Tongue (tissue), 2 donors: Measurements from ENCODE around the gene FER. TPM values are rescaled to one million over a fixed set of nuclear protein-coding genes. Genes with fewer than 3 reads are reported as not detected.
A peak's percentile ranks its signal among the peaks of the same experiment; 100 is the strongest.
"Not testable (repeated sequence)": the region's sequence is repeated elsewhere in the genome, so short reads cannot be mapped to it uniquely, and the experiment has no call there.

Experiments
- DNase-seq: peaks from one replicate; pipeline ENCODE4 v3.0.0-alpha.2; 2015
- total RNA-seq: library from RNA; depleted of rRNA; stranded (reverse); fragments of >200 nt; gene quantifications from one replicate; pipeline ENCODE4 v1.2.3, GENCODE V29; 2014

Gene FER
- total RNA-seq, 1 donor from 2014 or later: 42.6 TPM

DNA sequence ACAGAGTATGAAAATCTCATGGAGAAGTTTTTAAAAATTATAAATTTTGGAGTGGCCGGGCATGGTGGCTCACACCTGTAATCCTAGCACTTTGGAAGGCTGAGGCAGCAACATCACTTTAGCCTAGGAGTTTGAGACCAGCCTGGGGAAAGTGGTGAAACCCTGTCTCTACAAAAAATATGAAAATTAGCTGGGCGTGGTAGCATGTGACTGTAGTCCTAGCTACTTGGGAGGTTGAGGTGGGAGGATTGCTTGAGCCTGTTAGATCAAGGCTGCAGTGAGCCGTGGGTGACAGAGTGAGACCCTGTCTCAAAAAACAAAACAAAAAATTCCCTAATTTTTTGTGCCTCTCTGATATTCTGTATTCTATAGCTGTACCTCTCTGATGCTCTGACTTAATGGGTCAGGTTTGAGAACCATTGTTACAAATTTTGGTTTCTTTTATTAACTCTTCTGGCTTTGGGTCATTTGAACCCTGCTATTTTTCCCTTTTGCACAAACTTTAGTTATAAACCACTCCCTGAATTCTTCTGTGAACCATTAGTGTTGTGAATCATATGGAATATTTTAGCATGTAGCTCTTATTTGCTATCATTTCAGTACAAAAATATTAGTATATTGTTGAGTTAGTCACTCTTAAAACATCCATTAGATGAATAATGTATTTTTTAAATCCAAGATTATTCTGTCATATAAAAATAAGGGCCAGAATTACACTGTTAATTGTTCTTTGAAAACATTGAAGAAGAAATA is 51.0 kb downstream of the FER start:
- no peak for DNase-seq

- DNase-seq: no peak
Observed at GRCh38 chr5:108801301-108801700, 53.6 kb downstream of the FER start.

DNA sequence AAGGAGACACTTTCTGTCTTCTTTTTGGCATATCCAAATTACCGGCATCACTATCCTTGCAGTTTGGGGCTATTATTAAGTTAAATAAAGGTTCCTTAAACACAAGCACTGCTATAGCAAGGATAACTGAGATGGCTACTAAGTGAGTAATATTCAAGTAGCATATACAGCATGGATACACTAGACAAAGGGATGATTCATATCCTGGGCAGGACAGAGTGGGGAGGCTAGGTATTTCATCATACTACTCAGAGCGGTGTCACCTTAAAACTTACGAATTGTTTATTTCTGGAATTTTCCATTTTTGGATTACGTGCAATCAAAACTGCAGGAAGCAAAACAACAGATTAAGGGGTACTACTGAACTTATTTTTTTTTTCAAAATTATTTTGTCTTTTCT is 54.1 kb downstream of the FER start:
- DNase-seq: no peak

DNA sequence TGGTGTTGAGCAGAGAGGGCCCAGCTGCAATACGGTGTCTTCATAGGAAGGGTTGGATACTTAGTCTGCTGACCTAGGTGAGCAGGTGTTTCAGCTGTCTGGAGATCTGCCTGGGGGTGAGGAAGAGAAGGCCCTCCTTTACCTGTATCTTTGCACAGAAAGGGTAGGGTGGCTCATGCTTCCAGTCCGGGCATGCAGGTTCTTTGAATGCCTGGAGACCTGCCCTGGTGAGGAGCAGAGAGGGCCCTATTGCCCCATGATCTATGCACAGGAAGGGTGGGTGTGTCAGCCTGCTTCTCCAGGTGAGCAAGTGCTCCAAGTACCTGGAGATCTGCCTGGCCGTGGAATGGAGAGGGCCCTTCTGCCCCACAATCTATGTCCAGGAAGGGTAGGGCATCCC is 63.0 kb downstream of the FER start:
- DNase-seq: no peak

DNA sequence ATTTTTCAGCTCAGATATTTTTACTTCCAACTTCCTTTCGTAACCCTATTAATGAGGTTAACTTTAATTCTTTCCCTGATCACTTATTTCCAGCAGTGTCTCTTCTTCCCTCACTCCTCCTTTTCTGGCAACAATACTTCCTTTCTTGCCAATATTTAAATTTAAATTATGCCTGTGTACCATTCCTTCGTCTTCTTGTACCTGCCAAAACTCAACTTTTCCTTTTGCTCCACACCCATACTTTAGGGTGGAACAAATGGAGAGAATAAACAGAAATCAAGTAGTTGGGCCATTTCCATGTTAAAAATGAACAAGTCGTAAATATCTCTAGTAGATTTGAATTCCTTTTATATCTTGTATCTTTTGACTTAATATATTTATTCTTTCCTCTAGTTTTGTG is 66.0 kb downstream of the FER start:
- peak; percentile 14 for DNase-seq

- no peak for DNase-seq
Observed at GRCh38 chr5:108814551-108814950, 66.9 kb downstream of the FER start.

DNA sequence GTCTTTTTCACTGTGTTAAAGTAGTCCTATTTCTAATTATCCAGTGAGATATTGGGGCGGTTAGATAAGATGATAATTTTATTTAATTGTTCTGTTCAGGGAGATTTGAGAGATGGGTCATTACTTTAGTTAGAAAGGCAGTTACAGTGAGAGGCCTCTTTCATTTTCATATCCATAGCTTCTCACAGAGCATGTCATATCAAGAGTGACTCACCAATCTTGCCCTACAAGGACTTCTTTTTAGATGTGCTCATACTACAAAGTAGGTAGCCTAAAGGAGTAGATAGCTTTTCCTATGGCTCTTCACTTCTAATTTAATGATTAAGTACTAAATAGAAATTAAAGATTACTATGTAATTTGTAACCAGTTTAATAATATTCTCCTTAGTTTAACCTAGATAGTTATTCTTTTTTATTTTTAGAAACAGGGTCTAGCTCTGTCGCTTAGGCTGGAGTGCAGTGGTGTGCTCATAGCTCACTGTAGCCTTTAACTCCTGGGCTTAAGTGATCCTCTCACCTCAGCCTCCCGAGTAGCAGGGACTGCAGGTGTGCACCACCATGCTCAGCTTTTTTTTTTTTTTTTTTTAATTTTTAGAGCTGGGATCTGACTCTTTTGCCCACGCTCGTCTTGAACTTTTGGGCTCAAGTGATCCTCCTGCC is 71.0 kb downstream of the FER start:
- DNase-seq: no peak

GRCh38 chr5:108820983-108821382 is 73.3 kb downstream of the FER start:
- no peak for DNase-seq

DNA sequence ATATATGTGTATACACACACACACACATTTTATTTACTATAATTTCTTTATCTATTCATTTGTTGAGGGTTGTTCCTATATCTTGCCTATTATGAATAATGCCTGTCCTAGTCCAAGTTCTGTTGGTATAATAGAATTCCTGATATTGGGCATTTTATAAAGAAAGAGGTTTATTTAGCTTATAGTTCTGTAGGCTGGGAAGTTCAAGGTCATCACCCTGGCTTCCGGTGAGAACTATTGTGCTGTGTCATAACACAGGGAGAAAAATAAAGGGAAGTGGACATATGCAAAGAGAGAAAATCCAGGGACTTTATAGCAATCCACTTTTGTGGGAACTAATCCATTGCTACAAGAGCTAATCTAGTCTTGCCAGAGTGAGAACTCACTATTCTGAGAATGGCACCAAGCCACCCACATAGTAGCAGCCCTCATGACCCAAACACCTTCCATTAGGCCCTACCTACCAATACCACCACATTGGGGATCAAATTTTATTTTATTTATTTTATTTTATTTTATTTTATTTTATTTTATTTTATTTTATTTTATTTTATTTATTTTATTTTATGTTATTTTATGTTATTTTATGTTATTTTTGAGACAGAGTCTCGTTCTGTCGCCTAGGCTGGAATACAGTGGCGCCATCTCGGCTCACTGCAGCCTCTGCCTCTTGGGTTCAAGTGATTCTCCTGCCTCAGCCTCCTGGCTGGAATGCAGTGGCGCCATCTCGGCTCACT is 74.7 kb downstream of the FER start:
- DNase-seq: no peak

DNA sequence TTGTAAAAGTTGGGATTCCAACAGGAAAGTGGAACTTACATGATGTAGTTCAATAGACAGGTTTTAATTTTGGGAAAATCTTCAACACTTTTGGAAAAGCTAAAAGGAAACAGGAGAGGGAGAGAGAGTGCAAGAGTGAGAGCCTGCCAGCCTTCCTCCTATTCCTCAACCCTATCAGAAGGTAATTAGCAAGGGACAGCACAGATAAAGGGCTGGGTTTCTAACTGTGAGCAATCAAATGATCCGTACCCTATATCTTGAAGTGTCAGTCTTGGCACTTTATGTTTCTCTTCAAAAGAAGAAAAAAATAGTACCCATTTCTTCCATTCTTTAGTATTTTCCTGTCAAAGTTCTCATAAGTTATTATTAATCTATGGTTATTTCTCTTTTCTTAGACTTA is 79.4 kb downstream of the FER start:
- DNase-seq: no peak

DNA sequence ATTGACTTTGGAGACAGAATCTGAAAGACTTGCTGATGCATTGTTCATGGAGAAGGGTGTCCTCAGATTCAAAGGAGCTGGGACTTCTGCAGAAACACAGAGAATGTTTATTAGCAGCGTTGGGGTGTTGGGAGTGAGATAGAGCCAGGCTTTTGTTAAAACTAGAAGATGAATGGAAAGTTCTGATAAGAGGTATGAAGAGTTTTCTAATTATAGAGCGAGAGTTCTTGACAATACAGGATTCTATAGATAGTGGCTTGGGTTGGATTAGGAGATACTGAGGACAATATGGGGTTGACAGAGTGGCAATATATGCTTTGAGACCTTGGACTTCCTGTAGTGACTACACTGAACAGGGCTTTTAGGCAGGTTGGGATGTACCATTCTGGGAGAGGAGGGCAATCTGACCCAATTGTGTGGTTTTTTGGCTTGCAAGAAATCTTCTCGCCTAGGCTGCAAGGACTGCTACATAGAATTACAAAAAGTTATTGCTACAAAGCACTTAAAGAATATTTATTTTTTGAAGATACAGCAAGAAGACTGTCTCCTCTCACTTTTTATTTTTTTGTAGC is 83.1 kb downstream of the FER start:
- no peak for DNase-seq

DNA sequence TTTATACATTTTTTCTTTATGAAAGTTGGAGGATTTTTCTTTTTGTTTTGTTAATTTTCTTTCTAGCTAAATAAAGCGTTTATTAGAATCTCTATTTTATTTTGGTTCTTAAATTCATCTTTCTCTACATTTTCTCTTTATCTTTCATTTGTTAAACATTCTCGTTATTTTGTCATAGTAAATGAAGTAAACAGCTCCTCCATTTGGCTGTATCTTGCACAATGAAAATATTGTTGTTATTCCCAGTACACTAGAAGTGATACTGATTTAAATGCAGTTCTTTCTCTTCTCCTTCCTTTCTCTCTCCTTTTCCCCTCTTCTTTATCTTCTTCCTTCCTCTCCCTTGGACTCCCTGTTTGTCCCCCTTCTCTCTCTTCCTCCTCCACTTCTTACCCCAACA is 88.8 kb downstream of the FER start:
- no peak for DNase-seq

- DNase-seq: not testable (repeated sequence)
Observed at GRCh38 chr5:108842260-108842941, 94.7 kb downstream of the FER start.

- not testable (repeated sequence) for DNase-seq
Observed at GRCh38 chr5:108851129-108851528, 103.4 kb downstream of the FER start.

DNA sequence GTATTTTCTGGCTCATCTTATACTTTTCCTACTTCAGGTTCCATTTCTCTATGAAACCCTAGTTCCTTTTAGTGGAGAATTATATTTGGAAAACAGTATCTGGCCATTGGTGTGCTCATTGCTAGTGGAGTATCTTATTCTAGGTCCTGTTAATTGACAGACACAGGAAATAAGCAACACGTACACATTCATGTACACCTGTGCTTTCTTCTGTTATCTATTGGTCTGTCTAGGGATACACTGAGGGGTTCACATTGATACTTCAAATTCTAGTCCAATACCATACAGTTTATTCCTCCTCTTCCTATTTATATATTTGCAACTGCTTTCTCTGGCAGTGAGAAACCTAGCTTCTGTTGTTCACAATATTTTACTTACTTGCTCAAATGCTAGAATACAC is 110.2 kb downstream of the FER start:
- no peak for DNase-seq

- peak; percentile 2 for DNase-seq
Observed at GRCh38 chr5:108858959-108859358, 111.3 kb downstream of the FER start.

DNA sequence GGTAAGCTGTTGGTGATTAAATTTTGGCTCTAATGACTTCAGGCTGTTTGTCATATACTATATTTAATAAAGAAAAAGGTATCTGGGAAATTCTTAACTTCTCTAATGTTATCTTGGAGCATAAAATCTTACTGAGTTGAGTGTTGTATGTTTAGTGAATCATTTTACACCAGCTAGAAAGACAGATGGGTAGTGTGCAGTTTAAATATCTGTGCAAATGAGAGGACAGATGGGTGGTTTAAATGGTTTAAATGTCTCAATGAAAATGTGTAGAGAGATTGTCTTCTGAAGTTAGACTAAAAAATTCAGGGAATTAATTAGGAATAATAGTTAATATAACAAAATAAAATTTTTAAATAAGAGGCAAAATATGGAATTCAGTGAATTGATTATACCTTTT is 114.5 kb downstream of the FER start:
- no peak for DNase-seq

DNA sequence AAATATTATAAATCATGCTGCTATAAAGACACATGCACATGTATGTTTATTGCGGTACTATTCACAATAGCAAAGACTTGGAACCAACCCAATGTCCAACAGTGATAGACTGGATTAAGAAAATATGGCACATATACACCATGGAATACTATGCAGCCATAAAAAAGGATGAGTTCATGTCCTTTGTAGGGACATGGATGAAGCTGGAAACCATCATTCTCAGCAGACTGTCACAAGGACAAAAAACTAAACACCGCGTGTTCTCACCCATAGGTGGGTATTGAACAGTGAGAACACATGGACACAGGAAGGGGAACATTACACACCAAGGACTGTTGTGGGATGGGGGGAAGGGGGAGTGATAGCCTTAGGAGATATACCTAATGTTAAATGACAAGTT is 118.4 kb downstream of the FER start:
- DNase-seq: not testable (repeated sequence)

DNA sequence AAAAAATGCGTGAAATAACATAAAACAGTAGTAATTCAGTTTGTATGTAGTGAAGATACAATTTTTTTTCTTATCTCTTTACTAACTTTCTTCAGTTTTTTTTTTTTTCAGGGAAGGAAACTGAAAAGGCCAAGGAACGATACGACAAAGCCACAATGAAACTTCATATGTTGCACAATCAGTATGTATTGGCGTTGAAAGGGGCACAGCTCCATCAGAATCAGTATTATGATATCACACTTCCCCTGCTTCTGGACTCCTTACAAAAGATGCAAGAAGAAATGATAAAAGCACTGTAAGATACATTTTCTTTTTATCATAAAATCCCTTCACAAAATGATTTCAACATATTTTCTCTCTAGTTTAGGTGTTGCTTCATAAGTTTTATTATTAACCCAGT is 120.0 kb downstream of the FER start:
- DNase-seq: no peak

- no peak for DNase-seq
Observed at GRCh38 chr5:108869066-108869465, 121.4 kb downstream of the FER start.

DNA sequence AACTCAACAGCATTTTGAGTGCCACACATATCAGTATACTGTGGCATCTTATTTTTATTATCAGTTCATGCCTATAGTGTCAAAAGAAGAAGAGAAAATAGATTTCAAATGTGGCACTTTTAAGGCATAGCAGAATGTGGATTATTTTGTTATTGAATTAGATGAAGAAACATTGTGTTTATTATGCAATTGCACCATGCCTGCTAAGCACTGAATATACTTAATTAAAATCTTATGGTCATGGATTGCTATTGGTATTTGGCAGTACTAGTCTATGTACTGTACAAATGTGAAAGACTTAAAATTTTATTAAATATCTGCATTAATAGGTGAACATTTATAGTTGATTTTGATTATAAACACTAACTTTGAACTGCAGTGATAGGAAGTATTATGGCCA is 128.8 kb downstream of the FER start:
- no peak for DNase-seq

DNA sequence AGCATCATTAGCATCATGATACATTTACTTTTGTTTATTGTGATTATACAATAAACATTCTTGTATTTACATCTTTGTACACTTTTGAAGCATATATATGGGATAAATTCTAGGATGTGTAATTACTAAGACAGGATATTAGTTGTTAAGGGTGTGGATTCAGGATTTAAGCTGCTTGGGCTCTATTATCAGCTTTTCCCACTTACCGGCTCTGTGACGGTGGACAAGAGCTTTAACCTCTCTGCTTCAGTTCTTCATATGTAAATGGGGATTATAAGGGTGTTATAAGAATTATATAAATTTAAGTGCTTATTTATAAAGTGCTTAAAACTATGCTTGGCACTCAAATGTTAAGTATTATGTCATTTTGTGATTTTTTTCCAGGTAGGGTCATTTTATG is 131.1 kb downstream of the FER start:
- no peak for DNase-seq

- no peak for DNase-seq
Observed at GRCh38 chr5:108881133-108881532, 133.4 kb downstream of the FER start.
